Suppressor macrophage (primary cell): Measurements from ENCODE around the gene TRIM46.

Source experiments
- DNase-seq, 4 experiments: peaks; one replicate each; pipeline ENCODE4 v3.0.0-alpha.2; 2020 to 2022

The TRIM46 gene

GRCh38 chr1:155172732-155173477, 744 bp upstream of the TRIM46 start, which contains the start of gene KRTCAP2:
TSS of gene KRTCAP2 (minus strand) at chr1:155173304. CDS start at chr1:155173224, 80 bp downstream.
- peak; percentile 95 to 98 (median 97) for DNase-seq

GRCh38 chr1:155174324-155175280, 953 bp downstream of the TRIM46 start:
- DNase-seq = peak in 1 of 4 experiments; percentile 40

- DNase-seq = no peak
These were observed 1.8 kb downstream of the TRIM46 start for GRCh38 chr1:155175281-155175926.

- peak in 3 of 4 experiments; percentile 31 to 54 (median 41) for DNase-seq
These were observed 2.3 kb downstream of the TRIM46 start for GRCh38 chr1:155175927-155176371.

GRCh38 chr1:155176544-155177071, 3.0 kb downstream of the TRIM46 start:
- peak; percentile 87 to 92 (median 91) for DNase-seq

- no peak for DNase-seq
These were observed 3.7 kb downstream of the TRIM46 start for GRCh38 chr1:155177192-155177917.

GRCh38 chr1:155177918-155178281, 4.3 kb downstream of the TRIM46 start:
- no peak for DNase-seq

- peak; percentile 57 to 82 (median 74) for DNase-seq
These were observed 4.9 kb downstream of the TRIM46 start for GRCh38 chr1:155178441-155179111.

- DNase-seq = no peak
These were observed 5.7 kb downstream of the TRIM46 start for GRCh38 chr1:155179112-155180031.

- DNase-seq = no peak
These were observed 7.9 kb downstream of the TRIM46 start for GRCh38 chr1:155181371-155182051.

- DNase-seq = no peak
These were observed 8.5 kb downstream of the TRIM46 start for GRCh38 chr1:155182052-155182550.

GRCh38 chr1:155183775-155184221, 10.1 kb downstream of the TRIM46 start:
- DNase-seq = no peak

- no peak for DNase-seq
These were observed 10.7 kb downstream of the TRIM46 start for GRCh38 chr1:155184351-155184811.

- DNase-seq = peak; percentile 84 to 91 (median 90)
These were observed 11.5 kb downstream of the TRIM46 start for GRCh38 chr1:155184835-155185782.

- no peak for DNase-seq
These were observed 12.1 kb downstream of the TRIM46 start for GRCh38 chr1:155185783-155186066.

- DNase-seq = no peak
These were observed 12.6 kb downstream of the TRIM46 start for GRCh38 chr1:155186067-155186793.

GRCh38 chr1:155186794-155187455, 13.3 kb downstream of the TRIM46 start:
- DNase-seq = peak in 1 of 4 experiments; percentile 0
